Measurements from ENCODE around the gene HTR7.

Gene HTR7

GRCh38 chr10:90804354-90804753 lies 53.5 kb downstream of the HTR7 start:
- no peak for DNase-seq

GRCh38 chr10:90801608-90802007 lies 56.2 kb downstream of the HTR7 start:
- DNase-seq, result no peak

GRCh38 chr10:90800232-90800796 lies 57.5 kb downstream of the HTR7 start:
- DNase-seq, result no peak

- DNase-seq, result no peak
Observed at GRCh38 chr10:90799172-90799571, 58.7 kb downstream of the HTR7 start.

- DNase-seq, result no peak
Observed at GRCh38 chr10:90798482-90798881, 59.4 kb downstream of the HTR7 start.

- no peak for DNase-seq
Observed at GRCh38 chr10:90790422-90790821, 67.4 kb downstream of the HTR7 start.

GRCh38 chr10:90788968-90789367 lies 68.9 kb downstream of the HTR7 start:
- no peak for DNase-seq

GRCh38 chr10:90788199-90788491 lies 69.7 kb downstream of the HTR7 start:
- DNase-seq, result no peak

- DNase-seq, result peak in 8 of 51 donors; percentile 9 to 41 (median 18)
Observed at GRCh38 chr10:90787393-90788198, 70.2 kb downstream of the HTR7 start.

GRCh38 chr10:90785782-90786181 lies 72.1 kb downstream of the HTR7 start:
- DNase-seq, result no peak

GRCh38 chr10:90784771-90785170 lies 73.1 kb downstream of the HTR7 start:
- DNase-seq, result no peak

GRCh38 chr10:90780488-90780887 lies 77.4 kb downstream of the HTR7 start:
- no peak for DNase-seq

- DNase-seq, result no peak
Observed at GRCh38 chr10:90779548-90779947, 78.3 kb downstream of the HTR7 start.

GRCh38 chr10:90777621-90778020 lies 80.2 kb downstream of the HTR7 start:
- DNase-seq, result no peak

GRCh38 chr10:90775351-90776028 lies 82.3 kb downstream of the HTR7 start:
- DNase-seq, result peak in 1 of 51 donors; percentile 20

GRCh38 chr10:90769946-90770841 lies 87.6 kb downstream of the HTR7 start:
- DNase-seq, result no peak

- DNase-seq, result peak in 12 of 51 donors; percentile 1 to 37 (median 16)
Observed at GRCh38 chr10:90751107-90751997, 106.5 kb downstream of the HTR7 start.

GRCh38 chr10:90746829-90747228 lies 111.0 kb downstream of the HTR7 start:
- DNase-seq, result no peak

GRCh38 chr10:90745565-90745964 lies 112.3 kb downstream of the HTR7 start:
- no peak for DNase-seq

GRCh38 chr10:90743291-90743690 lies 114.5 kb downstream of the HTR7 start:
- DNase-seq, result no peak
